ENCODE results near the gene SIAH1.
A peak's percentile ranks its signal among the peaks of the same experiment; 100 is the strongest.
"Not testable (repeated sequence)": the region's sequence is repeated elsewhere in the genome, so short reads cannot be mapped to it uniquely, and the experiment has no call there.

The SIAH1 gene, protein sequence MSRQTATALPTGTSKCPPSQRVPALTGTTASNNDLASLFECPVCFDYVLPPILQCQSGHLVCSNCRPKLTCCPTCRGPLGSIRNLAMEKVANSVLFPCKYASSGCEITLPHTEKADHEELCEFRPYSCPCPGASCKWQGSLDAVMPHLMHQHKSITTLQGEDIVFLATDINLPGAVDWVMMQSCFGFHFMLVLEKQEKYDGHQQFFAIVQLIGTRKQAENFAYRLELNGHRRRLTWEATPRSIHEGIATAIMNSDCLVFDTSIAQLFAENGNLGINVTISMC

GRCh38 chr16:48385253-48386150 is at the start of gene SIAH1:
Gene SIAH1, minus strand, starts transcription at chr16:48385413. Its CDS starts 22,985 bp downstream, at chr16:48362428.
- peak; percentile 73 for DNase-seq

DNA sequence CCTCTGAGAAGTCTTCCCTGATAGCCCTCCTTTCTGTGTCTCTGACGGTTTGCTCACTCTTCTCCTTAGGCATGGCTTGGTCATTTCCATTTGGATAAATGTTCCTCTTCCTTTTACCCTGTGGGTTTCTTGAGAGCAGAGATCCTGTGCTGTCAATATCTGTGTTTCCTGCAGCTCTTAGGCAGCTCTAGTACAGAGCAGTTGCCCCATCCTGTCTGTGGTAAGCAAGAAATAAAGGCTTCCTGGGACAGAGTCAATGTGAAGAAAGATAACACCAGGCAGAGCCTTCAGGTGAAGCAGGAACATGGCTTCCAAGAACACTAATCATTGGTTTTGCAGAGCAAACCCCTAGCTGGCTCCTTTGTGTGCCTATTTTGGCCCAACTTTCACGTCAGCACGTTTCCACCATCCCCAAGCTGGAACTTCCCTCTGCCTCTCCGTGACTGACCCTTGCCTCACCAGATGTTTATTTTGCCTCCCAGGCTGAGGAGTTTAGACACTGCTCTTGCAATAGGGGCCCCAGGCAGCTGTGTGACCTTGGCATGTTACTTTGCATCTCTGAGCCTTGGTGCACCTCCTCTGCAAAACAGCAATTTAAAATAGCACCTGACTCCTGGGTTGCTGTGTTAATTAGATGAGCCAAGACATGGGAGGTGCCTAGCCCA is 49.6 kb upstream of the SIAH1 start:
- DNase-seq, result no peak

DNA sequence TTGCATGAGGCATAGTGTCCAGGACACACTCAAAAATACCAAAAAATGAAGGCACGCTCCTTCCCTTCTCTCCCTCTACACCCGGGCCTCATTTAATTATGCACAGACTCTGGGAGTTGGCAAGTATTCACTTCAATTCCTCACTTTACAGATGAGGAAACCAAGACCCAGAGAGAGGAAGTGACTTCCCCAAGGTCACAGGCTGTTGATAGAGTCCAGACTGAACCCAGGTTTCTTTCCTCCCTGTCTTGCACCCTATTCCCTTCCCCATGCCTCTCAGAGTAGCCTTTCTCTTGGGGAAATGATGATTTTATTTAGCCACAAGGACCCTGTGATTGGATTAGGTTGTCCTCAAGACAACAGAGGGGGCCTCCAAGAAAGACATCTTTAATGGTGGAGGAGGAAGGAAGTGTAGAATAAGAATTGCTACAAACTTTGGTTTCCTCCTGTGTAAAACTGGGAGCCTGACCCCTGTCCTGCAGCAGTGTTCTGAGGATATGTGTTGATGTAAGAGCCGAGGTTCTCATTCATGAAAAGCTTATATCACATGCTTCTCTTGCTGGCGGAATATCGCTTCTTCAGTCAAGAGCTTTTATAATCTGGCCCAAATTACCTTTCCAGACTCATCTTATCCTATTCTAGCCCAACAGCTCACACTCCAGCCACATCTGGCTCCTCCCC is 48.8 kb upstream of the SIAH1 start:
- no peak for DNase-seq

DNA sequence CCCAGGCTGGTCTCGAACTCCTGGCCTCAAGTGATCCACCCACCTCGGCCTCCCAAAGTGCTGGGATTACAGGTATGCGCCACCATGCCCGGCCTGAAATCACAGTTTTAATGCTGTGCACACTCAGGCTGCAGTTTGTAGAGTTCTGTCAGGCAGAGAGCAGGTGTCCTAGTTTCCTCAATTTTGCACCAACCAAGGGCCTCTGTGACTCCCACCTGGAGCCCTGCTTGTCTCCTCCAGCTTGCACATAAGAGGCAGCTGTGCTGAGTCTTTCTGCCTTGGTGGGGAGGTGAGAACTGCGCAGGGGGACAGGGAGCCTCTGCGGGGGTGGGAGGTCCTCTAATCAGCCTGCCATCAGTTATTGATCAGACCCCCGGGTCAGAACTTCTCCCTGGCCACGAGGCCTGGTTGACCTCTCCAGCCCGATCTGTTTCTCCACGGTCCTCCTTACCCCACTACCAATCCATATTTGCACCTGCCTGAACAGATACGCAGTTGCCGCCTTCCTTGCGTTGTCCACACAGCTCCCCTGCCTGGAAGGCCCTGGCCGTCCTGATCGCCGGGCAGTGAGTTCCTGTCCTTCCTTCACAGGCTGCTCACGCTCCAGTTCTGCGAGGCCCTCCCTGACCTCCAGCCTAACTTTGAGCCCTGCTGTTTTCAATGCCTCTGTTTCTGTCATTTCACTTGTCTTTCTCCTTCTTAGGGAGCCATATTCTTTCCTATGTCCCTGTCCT is 48.1 kb upstream of the SIAH1 start:
- DNase-seq, result no peak

GRCh38 chr16:48432136-48432535 is 46.9 kb upstream of the SIAH1 start:
- DNase-seq, result no peak

DNA sequence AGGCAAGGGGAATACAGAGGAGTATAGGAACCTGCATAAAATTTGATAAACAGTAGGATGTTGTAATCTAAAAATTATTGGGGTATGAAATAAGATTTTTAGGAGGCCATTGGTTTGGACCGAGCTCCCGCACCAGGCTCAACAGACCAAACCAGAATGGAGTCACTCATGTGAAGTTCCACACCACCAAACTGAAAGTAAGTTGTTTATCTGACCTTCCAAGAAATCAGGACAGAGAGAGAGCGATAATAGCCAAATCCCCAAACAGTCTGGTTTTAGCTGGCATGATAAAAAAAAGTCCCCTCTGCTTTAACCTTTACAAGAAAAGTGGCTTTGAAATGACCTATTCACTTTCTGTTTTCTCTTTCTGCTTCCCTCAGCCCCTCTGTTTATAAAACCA is 45.7 kb upstream of the SIAH1 start:
- no peak for DNase-seq

- no peak for DNase-seq
Measured at GRCh38 chr16:48426244-48427141, 41.3 kb upstream of the SIAH1 start.

GRCh38 chr16:48422537-48422936 is 37.3 kb upstream of the SIAH1 start:
- no peak for DNase-seq

DNA sequence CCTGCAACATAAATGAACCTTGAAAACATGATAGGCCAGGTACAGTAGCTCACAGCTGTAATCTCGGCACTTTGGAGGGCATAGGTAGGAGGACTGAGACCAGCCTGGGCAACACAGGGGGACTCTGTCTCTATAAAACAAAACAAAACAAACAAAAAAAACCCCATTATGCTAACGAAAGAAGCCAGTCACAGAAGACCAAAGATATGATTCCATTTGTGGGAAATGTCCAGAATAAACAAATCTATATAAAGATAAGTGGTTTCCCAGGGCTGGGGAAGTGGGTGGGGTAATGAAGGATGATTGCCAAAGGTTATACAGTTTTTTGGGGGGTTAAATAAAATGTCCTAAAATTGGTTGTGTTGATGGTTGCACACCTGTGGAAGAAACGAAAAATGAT is 36.5 kb upstream of the SIAH1 start:
- no peak for DNase-seq

DNA sequence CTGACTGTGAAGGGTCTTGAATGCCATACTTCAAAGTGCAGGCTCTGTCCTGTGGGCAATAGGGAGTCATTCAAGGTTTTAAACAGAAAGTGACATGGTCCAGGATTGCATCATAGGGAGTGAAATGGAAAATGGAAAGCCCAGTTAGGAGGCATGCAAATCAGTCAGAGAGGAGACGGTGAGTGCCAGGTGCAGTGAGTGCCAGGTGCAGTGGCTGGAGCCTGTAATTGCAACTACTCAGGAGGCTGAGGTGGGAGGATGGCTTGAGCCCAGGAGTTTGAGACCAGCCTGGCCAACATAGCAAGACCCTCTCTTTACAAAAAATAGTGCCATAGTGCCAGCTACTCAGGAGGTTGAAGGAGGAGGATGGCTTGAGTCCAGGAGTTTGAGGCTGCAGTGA is 35.2 kb upstream of the SIAH1 start:
- no peak for DNase-seq

DNA sequence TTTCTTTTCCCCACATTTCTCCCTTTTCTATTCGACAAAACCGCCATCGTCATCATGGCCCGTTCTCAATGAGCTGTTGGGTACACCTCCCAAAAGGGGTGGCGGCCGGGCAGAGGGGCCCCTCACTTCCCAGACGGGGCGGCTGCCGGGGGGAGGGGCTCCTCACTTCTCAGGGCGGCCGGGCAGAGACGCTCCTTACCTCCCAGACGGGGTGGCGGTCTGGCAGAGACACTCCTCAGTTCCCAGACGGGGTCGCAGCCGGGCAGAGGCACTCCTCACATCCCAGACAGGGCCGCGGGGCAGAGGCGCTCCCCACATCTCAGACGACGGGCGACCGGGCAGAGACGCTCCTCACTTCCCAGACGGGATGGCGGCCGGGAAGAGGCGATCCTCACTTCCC is 31.4 kb upstream of the SIAH1 start:
- not testable (repeated sequence) for DNase-seq

- DNase-seq, result no peak
Measured at GRCh38 chr16:48413272-48413671, 28.1 kb upstream of the SIAH1 start.

DNA sequence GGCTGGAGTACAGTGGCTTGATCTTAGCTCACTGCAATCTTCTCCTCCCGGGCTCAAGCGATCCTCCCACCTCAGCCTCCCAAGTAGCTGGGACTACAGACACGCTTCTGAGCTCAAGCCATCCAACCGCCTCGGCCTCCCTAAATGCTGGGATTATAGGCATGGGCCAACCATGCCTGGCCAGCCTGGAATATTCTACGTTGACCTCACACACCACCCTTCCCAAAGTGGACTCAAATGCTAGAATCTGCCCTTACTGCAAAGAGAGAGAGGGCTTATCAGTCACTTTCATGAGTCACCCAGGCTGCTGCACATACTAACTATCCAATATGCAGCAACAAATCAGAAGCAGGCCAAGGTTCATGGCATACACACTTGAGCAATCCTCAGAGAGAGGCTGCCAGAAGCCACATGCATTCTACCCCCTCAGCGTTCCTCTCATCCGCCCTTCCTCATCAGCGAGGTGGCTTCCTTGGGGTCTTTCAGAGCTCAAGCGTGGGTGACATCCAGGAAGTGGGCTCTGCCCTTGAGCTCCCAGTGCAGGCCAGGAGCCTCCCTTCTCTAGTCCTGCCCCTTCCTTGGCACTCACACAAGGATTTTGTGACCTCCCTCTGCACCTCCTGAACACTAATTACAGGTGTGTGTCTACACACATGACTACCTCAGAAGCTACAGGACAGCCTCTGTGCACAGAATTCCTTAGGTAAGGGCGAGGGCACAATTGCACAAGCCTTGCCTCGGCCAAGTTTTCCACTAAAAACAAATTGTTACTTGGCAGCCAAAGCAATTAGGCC is 24.8 kb upstream of the SIAH1 start:
- no peak for DNase-seq

DNA sequence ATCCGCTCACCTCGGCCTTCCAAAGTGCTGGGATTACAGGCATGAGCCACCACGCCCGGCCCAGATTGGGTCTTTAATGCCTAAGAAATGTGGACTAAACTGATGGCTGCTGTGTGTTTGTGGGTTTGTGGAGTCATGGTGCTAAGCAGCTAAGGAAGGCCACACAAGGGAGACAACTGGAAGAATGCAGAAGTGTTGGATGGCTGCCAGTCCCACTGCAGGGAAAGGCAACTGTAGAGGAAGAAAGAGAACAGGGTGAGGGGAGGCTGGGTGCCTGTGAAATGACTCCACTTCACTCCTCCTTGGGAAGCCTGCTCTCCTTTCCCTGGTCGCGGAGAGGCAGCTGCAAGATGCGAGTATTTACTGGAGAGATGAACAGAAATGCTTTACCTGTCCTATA is 23.5 kb upstream of the SIAH1 start:
- no peak for DNase-seq

DNA sequence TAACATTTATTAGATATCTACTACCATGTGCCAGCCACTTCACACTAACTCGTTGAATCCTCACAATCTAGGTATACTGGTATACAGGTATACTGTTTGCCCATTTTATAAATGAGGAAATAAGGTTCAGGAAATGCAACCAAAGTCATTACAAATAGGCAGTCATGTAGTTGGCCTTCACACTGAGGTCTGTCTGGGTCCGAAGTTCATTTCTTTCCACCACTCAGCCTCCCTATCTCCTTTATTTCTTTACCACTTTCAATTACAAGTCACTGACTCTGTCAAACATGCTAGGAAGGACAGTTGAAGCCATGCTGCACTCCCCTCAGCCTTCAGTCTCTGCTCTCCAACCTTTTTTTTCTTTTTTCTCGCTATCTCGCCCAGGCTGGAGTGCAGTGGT is 20.7 kb upstream of the SIAH1 start:
- DNase-seq, result no peak

DNA sequence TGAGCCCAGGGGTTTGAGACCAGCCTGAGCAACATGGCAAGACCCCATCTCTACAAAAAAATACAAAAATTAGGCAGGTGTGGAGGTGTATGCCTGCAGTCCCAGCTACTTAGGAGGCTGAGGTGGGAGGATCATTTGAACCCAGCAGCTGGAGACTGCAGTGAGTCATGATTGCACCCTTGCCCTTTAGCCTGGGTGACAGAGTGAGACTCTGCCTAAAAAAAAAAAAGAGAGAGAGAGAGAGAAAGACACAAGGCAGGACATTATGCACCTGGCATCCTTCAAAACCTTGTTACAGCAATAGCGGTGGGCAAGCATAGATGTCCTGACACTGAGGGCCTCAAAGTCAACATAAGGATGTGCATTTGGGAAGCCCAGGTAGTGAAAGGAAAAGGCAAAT is 19.9 kb upstream of the SIAH1 start:
- no peak for DNase-seq

DNA sequence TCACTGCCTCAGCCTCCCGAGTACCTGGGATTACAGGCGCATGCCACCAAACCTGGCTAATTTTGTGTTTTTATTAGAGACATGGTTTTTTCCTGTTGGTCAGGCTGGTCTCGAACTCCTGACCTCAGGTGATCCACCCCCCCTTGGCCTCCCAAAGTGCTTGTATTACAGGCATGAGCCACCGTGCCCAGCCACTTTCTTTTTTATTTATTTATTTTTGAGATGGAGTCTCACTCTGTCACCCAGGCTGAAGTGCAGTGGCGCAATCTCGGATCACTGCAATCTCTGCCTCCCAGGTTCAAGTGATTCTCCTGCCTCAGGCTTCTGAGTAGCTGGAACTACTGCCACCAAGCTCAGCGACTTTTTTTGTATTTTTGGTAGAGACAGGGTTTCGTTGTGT is 17.3 kb upstream of the SIAH1 start:
- DNase-seq, result not testable (repeated sequence)

GRCh38 chr16:48395375-48395774 is 10.2 kb upstream of the SIAH1 start:
- DNase-seq, result no peak

GRCh38 chr16:48394355-48394703 is 9.1 kb upstream of the SIAH1 start:
- no peak for DNase-seq

DNA sequence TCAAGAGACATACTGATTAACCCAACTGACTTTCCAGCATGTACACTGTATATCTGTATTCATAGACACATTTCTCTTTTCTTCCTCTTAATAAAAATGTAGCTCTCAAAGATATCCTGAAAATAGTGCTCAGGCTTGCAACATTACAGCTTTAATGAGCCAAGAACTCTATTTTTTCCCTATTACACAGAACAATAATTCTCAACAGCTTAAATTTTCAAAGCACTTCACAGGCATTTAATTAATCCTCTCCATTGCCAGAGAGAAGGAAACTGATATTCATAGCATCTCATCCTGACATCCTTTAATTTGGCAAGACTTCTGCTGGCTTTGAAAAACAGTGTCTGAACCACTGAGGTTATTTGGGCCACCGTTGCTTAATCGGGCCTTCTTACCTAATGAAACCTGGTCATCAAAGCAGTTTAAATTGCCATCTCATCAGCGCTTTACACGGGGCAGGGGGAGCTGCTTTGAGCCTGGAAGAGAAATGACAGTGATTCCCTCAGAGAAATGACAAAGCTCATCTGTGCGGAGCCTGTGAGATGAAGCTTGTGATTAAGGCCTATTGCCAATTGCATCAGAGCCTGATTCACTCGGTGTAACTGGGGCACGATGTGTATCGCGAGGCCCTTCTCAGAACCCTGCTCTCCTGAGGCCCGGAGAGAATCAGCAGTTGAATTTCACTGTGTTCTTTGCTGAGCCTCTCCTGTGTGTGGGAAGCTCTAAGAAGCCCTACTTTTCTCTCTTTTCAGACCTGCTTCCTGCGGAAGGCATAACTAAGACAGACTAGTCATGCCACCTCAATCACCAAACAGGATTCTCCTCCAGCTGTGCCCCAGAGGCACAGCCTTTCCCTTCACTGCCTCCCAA is 8.5 kb upstream of the SIAH1 start:
- no peak for DNase-seq
